ENCODE measurements around the gene CLSTN1. TPM values are rescaled to one million over a fixed set of nuclear protein-coding genes. Genes with fewer than 3 reads are reported as not detected.

Gene CLSTN1
- total RNA-seq, 1 donor from 2014 or later = 181 TPM

GRCh38 chr1:9687874-9688582, 135.7 kb downstream of the CLSTN1 start:
- Histone ChIP-seq H3K4me2 (ENCODE audit: low read length) (peak overlapping the region; percentile 99), H3K9ac (ENCODE audit: low read length) (peak overlapping the region; percentile 76), H4K20me1 (ENCODE audit: insufficient read depth, low read length) (peaks cover 14% of the 10 kb centered on the region), H3K4me3 (ENCODE audit: insufficient read depth, low read depth, low read length) (peak overlapping the region; percentile 74), H3K4me1 (ENCODE audit: insufficient read depth, low read length) (peaks cover 47% of the 10 kb centered on the region), H3K36me3 (ENCODE audit: insufficient read depth, low read length) (no peaks in the 10 kb centered on the region), H3K9me3 (ENCODE audit: insufficient read depth, low read depth, low read length) (no peaks in the 10 kb centered on the region), H3K79me2 (ENCODE audit: insufficient read depth, low read length) (peaks cover 14% of the 10 kb centered on the region), H3K27ac (ENCODE audit: low read depth, low read length) (peak overlapping the region; percentile 52), H3K27me3 (ENCODE audit: insufficient read depth, low read length) (no peaks in the 10 kb centered on the region), H2AFZ (ENCODE audit: low read depth, low read length) (peak overlapping the region; percentile 88)
- Mint-ChIP-seq H3K4me1 (ENCODE audit: low read depth, unreplicated experiment) (peaks cover 11% of the 10 kb centered on the region), H3K27me3 (ENCODE audit: low read depth, unreplicated experiment) (no peaks in the 10 kb centered on the region), H3K36me3 (ENCODE audit: low read depth, unreplicated experiment) (no peaks in the 10 kb centered on the region), H3K4me3 (ENCODE audit: unreplicated experiment) (peak overlapping the region; percentile 84), H3K27ac (ENCODE audit: unreplicated experiment) (peak overlapping the region; percentile 62), H3K9me3 (ENCODE audit: unreplicated experiment) (no peaks in the 10 kb centered on the region)
- TF ChIP-seq, protein P1, sequence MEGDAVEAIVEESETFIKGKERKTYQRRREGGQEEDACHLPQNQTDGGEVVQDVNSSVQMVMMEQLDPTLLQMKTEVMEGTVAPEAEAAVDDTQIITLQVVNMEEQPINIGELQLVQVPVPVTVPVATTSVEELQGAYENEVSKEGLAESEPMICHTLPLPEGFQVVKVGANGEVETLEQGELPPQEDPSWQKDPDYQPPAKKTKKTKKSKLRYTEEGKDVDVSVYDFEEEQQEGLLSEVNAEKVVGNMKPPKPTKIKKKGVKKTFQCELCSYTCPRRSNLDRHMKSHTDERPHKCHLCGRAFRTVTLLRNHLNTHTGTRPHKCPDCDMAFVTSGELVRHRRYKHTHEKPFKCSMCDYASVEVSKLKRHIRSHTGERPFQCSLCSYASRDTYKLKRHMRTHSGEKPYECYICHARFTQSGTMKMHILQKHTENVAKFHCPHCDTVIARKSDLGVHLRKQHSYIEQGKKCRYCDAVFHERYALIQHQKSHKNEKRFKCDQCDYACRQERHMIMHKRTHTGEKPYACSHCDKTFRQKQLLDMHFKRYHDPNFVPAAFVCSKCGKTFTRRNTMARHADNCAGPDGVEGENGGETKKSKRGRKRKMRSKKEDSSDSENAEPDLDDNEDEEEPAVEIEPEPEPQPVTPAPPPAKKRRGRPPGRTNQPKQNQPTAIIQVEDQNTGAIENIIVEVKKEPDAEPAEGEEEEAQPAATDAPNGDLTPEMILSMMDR (IDR thresholded peaks at IDR 0.05; ENCODE audit: insufficient read depth, low read depth, low read length) = no peak
- no peak for TF ChIP-seq EZH2 (IDR thresholded peaks at IDR 0.05; ENCODE audit: insufficient read depth, low read length)
- FAIRE-seq (no peak), DNase-seq (ENCODE audit: low read depth) (no peak)

GRCh38 chr1:9687120-9687873, 136.5 kb downstream of the CLSTN1 start:
- FAIRE-seq (no peak), DNase-seq (ENCODE audit: low read depth) (peak; percentile 71)
- no peaks in the 10 kb centered on the region for H3K36me3 Mint-ChIP-seq (ENCODE audit: low read depth, unreplicated experiment)
- peaks cover 14% of the 10 kb centered on the region for H3K79me2 ChIP-seq (ENCODE audit: insufficient read depth, low read length)
- no peaks in the 10 kb centered on the region for H3K36me3 ChIP-seq (ENCODE audit: insufficient read depth, low read length)
- TF ChIP-seq, protein P1 (IDR thresholded peaks at IDR 0.05; ENCODE audit: insufficient read depth, low read depth, low read length) = no peak
- TF ChIP-seq EZH2 (IDR thresholded peaks at IDR 0.05; ENCODE audit: insufficient read depth, low read length) = no peak
- peak overlapping the region; percentile 88 for H2AFZ ChIP-seq (ENCODE audit: low read depth, low read length)
- H3K9me3 Mint-ChIP-seq (ENCODE audit: unreplicated experiment) = no peaks in the 10 kb centered on the region
- H3K4me3 ChIP-seq (ENCODE audit: insufficient read depth, low read depth, low read length) = peak overlapping the region; percentile 74
- peak overlapping the region; percentile 99 for H3K4me2 ChIP-seq (ENCODE audit: low read length)
- H3K4me3 Mint-ChIP-seq (ENCODE audit: unreplicated experiment) = peak overlapping the region; percentile 84
- peaks cover 11% of the 10 kb centered on the region for H3K4me1 Mint-ChIP-seq (ENCODE audit: low read depth, unreplicated experiment)
- H3K27me3 Mint-ChIP-seq (ENCODE audit: low read depth, unreplicated experiment) = no peaks in the 10 kb centered on the region
- peak overlapping the region; percentile 92 for H3K27ac Mint-ChIP-seq (ENCODE audit: unreplicated experiment)
- H3K27ac ChIP-seq (ENCODE audit: low read depth, low read length) = peak overlapping the region; percentile 82
- H3K4me1 ChIP-seq (ENCODE audit: insufficient read depth, low read length) = peaks cover 47% of the 10 kb centered on the region
- H3K9ac ChIP-seq (ENCODE audit: low read length) = peak overlapping the region; percentile 76
- H4K20me1 ChIP-seq (ENCODE audit: insufficient read depth, low read length) = peaks cover 14% of the 10 kb centered on the region
- no peaks in the 10 kb centered on the region for H3K27me3 ChIP-seq (ENCODE audit: insufficient read depth, low read length)
- no peaks in the 10 kb centered on the region for H3K9me3 ChIP-seq (ENCODE audit: insufficient read depth, low read depth, low read length)

Measured in astrocyte (in vitro differentiated cells and primary cell).